K562 (cell line): ENCODE measurements around the gene TBC1D3B. TPM values are rescaled to one million over a fixed set of nuclear protein-coding genes. Genes with fewer than 3 reads are reported as not detected.

Experiments
- ATAC-seq: fragments of 200-7000 bp; cut with Tn5 transposase; 3 replicates; pipeline ENCODE4 v1.9.1; 2020; ENCODE audit warnings: moderate library complexity
- BruUV-seq: library from RNA; stranded (reverse); fragments of 400-500 nt; replicated peaks from 2 replicates; lab custom pipeline; 2021; lab: Mats Ljungman, UMichigan
- CTCF ChIA-PET: fragments of 300-600 bp; formaldehyde crosslinking; extraction: SDS; loops from one replicate; lab custom pipeline; 2021; ENCODE audit warnings: low intra/inter-chr PET ratio; lab: Yijun Ruan, JAX
- POLR2A ChIA-PET: fragments of 300-600, 350-650 bp; sonication (Branson Sonifier 250); formaldehyde crosslinking; extraction: SDS; loops from one replicate; lab custom pipeline; 2021; ENCODE audit warnings: antibody characterized with exemption, inconsistent platforms; lab: Yijun Ruan, JAX
- DNase-seq, 4 experiments: peaks; one replicate each; pipeline versions ENCODE4 v3.0.0 to v3.0.0-alpha.2; 2011 to 2018; ENCODE audit warnings: low spot score in 3 of 4, mixed read lengths in 3 of 4; ENCODE audit errors: extremely low read depth in 1 of 4
- FAIRE-seq: peaks from 2 replicates; lab custom pipeline; 2011; peaks lifted over from hg19 to GRCh38; lab: Jason Lieb, UNC
- H2AFZ ChIP-seq: 2 replicates; pipeline ENCODE4 v1.6.0; 2011; ENCODE audit warnings: low read depth, low read length, control low read depth, inconsistent platforms
- H3K27ac ChIP-seq: fragments of 200-600 bp; 3 replicates; pipeline ENCODE4 v1.8.0; 2011; ENCODE audit warnings: low read depth, mild to moderate bottlenecking, control low read depth, inconsistent platforms, low read length, moderate library complexity, mixed read lengths; ENCODE audit errors: extremely low read depth
- H3K27me3 ChIP-seq, 2 experiments: fragments of 300-600 bp in 1 of 2; 2 replicates in 1 of 2; 3 replicates in 1 of 2; pipeline versions ENCODE4 v1.6.0 to v1.8.0; 2011; ENCODE audit warnings: inconsistent platforms in 2 of 2, low read length in 2 of 2, mild to moderate bottlenecking in 1 of 2, mixed read lengths in 1 of 2, moderate library complexity in 1 of 2; ENCODE audit not compliant: control insufficient read depth in 2 of 2, insufficient read depth in 2 of 2
- H3K36me3 ChIP-seq: fragments of 300-600 bp; 3 replicates; pipeline ENCODE4 v1.8.0; 2011; ENCODE audit warnings: mild to moderate bottlenecking, low read length, inconsistent platforms; ENCODE audit not compliant: control insufficient read depth, insufficient read depth
- H3K4me1 ChIP-seq, 2 experiments: fragments of 200-600 bp in 1 of 2; replicated peaks in 1 of 2; 2 replicates in 1 of 2; 3 replicates in 1 of 2; pipeline versions ENCODE4 v1.5.1 to v1.8.0; 2011; ENCODE audit warnings: inconsistent platforms in 2 of 2, low read length in 2 of 2, mild to moderate bottlenecking in 1 of 2, mixed read lengths in 1 of 2, moderate library complexity in 1 of 2; ENCODE audit not compliant: control insufficient read depth in 2 of 2, insufficient read depth in 2 of 2
- H3K4me2 ChIP-seq: 2 replicates; pipeline ENCODE4 v1.6.1; 2011; ENCODE audit warnings: low read length, control low read depth, inconsistent platforms, mixed read lengths; ENCODE audit not compliant: insufficient read depth
- H3K4me3 ChIP-seq: fragments of 200-600 bp; sonication (generic), shearing (Covaris generic); 2 replicates; pipeline ENCODE4 v1.5.1; 2016; ENCODE audit warnings: control low read depth, inconsistent platforms
- H3K79me2 ChIP-seq: fragments of 200-600 bp; 3 replicates; pipeline ENCODE4 v1.8.0; 2011; ENCODE audit warnings: low read length, inconsistent platforms; ENCODE audit not compliant: control insufficient read depth, insufficient read depth
- H3K9ac ChIP-seq, 2 experiments: 2 replicates each; pipeline versions ENCODE4 v1.6.0 to v1.6.1; 2011; ENCODE audit warnings: low read depth in 2 of 2, low read length in 2 of 2, control low read depth in 1 of 2, inconsistent platforms in 1 of 2, mild to moderate bottlenecking in 1 of 2, mixed read lengths in 1 of 2; ENCODE audit not compliant: insufficient read depth in 1 of 2
- H3K9me1 ChIP-seq: one replicate; pipeline ENCODE4 v1.6.0; 2011; ENCODE audit warnings: inconsistent platforms, mild to moderate bottlenecking, low read length, moderate library complexity; ENCODE audit not compliant: control insufficient read depth, insufficient read depth
- H3K9me3 ChIP-seq: replicated peaks from 2 replicates; pipeline ENCODE4 v1.5.1; 2011; ENCODE audit warnings: low read depth, low read length, inconsistent platforms; ENCODE audit not compliant: control insufficient read depth, insufficient read depth
- H4K20me1 ChIP-seq: replicated peaks from 2 replicates; pipeline ENCODE4 v1.6.1; 2011; ENCODE audit warnings: low read length, inconsistent platforms, mixed read lengths; ENCODE audit not compliant: control insufficient read depth, insufficient read depth
- ATF7 ChIP-seq: fragments of 450-650 bp; IDR thresholded peaks from 2 replicates; pipeline ENCODE4 v1.7.1; 2014; ENCODE audit warnings: mild to moderate bottlenecking, moderate library complexity
- EGR1 ChIP-seq: fragments of 450-650 bp; conservative IDR thresholded peaks from 2 replicates; pipeline ENCODE4 v1.6.1; 2017; ENCODE audit warnings: mild to moderate bottlenecking
- HDAC1 ChIP-seq, 2 experiments: fragments of 450-650 bp; IDR thresholded peaks; 2 replicates each; pipeline ENCODE4 v1.6.1; 2016 to 2017; ENCODE audit warnings: inconsistent platforms in 1 of 2, mild to moderate bottlenecking in 1 of 2, moderate library complexity in 1 of 2
- STAG1 ChIP-seq: sonication (generic); formaldehyde crosslinking; IDR thresholded peaks from 2 replicates; pipeline ENCODE4 v1.5.0; 2020; ENCODE audit warnings: missing genetic modification reagents, borderline replicate concordance
- TCF7L2 ChIP-seq: fragments of 150-350 bp; IDR thresholded peaks from 2 replicates; pipeline ENCODE4 v1.6.1; 2016; ENCODE audit warnings: low read depth, mild to moderate bottlenecking, low read length, moderate library complexity
- WGBS: fragments of 100-300 bp; shearing (Covaris generic); methylation state at CpG from one replicate; pipeline ENCODE4 v1.1.6; 2016; ENCODE audit warnings: low coverage, mixed read lengths; ENCODE audit not compliant: insufficient coverage; ENCODE audit errors: missing lambda C conversion rate; 5-methylcytosine and 5-hydroxymethylcytosine counted together
- in situ Hi-C: fragments of 300-500 bp; cut with MboI; formaldehyde crosslinking; loops from 4 replicates; pipeline ENCODE4 v1.15.0; 2018; ENCODE audit warnings: inconsistent platforms, mixed read lengths
- intact Hi-C: fragments of 100-400 bp; cut with micrococcal nuclease; formaldehyde crosslinking; loops from 2 replicates; pipeline ENCODE4 v1.14.2; 2022
- polyA plus RNA-seq, 8 experiments: library from polyadenylated mRNA; depleted of rRNA in 4 of 8; stranded (reverse) in 5 of 8; unstranded in 3 of 8; fragments of >200 nt; fragmentation: Nextera tagmentation in 2 of 8; fragmentation: Illumina TruSeq in 1 of 8; extraction: Ambion mirVana in 2 of 8; extraction: Trizol in 1 of 8; gene quantifications; 2 replicates each; pipeline versions ENCODE4 v1.2.1 to v1.2.3, GENCODE V29; 2011 to 2014; ENCODE audit warnings: inconsistent platforms in 1 of 8, missing spikeins in 1 of 8
- total RNA-seq, 7 experiments: library from RNA; depleted of rRNA in 6 of 7; stranded (reverse); fragments of >200 nt in 6 of 7; fragmentation: Illumina TruSeq in 2 of 7; extraction: Trizol in 2 of 7; gene quantifications; 2 replicates each; pipeline versions ENCODE4 v1.2.1 to v1.2.3, GENCODE V29; 2011 to 2021; ENCODE audit warnings: low replicate concordance in 1 of 7
- TF ChIP-seq, protein P1 (sequence below): fragments of 450-650 bp; formaldehyde crosslinking; conservative IDR thresholded peaks from 2 replicates; pipeline ENCODE4 v1.4.0; 2022; ENCODE audit warnings: mild to moderate bottlenecking, missing genetic modification characterization
- TF ChIP-seq, protein P2 (sequence below): fragments of 200-600 bp; sonication (generic); IDR thresholded peaks from one replicate; pipeline ENCODE4 v1.6.1; 2012; ENCODE audit warnings: mild to moderate bottlenecking, low read depth, low read length, inconsistent platforms

Gene TBC1D3B
- total and polyA plus RNA-seq, 9 of the 15 experiments (the other 6 are each of a cell fraction or from before 2014, with no cell fraction given) = 0.29 to 0.60 TPM; not detected in 7

DNA sequence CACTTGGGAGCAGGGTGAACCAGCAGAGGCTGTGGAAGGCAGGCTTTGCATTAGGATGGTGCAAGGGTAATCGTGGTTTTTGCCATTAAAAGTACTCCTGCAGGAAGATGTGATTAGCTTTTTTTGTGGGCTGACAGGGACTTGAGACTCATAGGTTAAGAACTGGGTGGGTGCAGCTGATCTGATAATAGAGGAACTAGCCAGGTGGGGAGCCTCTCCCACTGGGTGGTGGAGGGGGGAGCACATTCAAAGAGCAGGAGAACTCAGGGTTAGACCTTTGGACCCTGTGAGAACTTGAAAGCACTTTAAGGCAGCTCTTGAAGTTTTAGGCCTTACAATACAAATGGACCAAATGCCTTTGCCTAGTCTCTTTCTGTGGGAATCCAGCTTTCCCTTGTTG is 40.4 kb downstream of the TBC1D3B start:
- H4K20me1 ChIP-seq = no peaks in the 10 kb centered on the region
- H3K4me2 ChIP-seq = no peak overlapping the region
- no peak overlapping the region for H3K9ac ChIP-seq
- H3K27ac ChIP-seq = no peak overlapping the region
- no peak for FAIRE-seq
- TF ChIP-seq, protein P1, sequence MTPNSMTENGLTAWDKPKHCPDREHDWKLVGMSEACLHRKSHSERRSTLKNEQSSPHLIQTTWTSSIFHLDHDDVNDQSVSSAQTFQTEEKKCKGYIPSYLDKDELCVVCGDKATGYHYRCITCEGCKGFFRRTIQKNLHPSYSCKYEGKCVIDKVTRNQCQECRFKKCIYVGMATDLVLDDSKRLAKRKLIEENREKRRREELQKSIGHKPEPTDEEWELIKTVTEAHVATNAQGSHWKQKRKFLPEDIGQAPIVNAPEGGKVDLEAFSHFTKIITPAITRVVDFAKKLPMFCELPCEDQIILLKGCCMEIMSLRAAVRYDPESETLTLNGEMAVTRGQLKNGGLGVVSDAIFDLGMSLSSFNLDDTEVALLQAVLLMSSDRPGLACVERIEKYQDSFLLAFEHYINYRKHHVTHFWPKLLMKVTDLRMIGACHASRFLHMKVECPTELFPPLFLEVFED (CRISPR knock-in tag) = no peak
- TF ChIP-seq TCF7L2 (no peak), HDAC1 (IDR thresholded peaks at IDR 0.05) (no peak), ATF7 (no peak), STAG1 (CRISPR knock-in tag) (no peak), EGR1 (no peak)
- TF ChIP-seq, protein P2, sequence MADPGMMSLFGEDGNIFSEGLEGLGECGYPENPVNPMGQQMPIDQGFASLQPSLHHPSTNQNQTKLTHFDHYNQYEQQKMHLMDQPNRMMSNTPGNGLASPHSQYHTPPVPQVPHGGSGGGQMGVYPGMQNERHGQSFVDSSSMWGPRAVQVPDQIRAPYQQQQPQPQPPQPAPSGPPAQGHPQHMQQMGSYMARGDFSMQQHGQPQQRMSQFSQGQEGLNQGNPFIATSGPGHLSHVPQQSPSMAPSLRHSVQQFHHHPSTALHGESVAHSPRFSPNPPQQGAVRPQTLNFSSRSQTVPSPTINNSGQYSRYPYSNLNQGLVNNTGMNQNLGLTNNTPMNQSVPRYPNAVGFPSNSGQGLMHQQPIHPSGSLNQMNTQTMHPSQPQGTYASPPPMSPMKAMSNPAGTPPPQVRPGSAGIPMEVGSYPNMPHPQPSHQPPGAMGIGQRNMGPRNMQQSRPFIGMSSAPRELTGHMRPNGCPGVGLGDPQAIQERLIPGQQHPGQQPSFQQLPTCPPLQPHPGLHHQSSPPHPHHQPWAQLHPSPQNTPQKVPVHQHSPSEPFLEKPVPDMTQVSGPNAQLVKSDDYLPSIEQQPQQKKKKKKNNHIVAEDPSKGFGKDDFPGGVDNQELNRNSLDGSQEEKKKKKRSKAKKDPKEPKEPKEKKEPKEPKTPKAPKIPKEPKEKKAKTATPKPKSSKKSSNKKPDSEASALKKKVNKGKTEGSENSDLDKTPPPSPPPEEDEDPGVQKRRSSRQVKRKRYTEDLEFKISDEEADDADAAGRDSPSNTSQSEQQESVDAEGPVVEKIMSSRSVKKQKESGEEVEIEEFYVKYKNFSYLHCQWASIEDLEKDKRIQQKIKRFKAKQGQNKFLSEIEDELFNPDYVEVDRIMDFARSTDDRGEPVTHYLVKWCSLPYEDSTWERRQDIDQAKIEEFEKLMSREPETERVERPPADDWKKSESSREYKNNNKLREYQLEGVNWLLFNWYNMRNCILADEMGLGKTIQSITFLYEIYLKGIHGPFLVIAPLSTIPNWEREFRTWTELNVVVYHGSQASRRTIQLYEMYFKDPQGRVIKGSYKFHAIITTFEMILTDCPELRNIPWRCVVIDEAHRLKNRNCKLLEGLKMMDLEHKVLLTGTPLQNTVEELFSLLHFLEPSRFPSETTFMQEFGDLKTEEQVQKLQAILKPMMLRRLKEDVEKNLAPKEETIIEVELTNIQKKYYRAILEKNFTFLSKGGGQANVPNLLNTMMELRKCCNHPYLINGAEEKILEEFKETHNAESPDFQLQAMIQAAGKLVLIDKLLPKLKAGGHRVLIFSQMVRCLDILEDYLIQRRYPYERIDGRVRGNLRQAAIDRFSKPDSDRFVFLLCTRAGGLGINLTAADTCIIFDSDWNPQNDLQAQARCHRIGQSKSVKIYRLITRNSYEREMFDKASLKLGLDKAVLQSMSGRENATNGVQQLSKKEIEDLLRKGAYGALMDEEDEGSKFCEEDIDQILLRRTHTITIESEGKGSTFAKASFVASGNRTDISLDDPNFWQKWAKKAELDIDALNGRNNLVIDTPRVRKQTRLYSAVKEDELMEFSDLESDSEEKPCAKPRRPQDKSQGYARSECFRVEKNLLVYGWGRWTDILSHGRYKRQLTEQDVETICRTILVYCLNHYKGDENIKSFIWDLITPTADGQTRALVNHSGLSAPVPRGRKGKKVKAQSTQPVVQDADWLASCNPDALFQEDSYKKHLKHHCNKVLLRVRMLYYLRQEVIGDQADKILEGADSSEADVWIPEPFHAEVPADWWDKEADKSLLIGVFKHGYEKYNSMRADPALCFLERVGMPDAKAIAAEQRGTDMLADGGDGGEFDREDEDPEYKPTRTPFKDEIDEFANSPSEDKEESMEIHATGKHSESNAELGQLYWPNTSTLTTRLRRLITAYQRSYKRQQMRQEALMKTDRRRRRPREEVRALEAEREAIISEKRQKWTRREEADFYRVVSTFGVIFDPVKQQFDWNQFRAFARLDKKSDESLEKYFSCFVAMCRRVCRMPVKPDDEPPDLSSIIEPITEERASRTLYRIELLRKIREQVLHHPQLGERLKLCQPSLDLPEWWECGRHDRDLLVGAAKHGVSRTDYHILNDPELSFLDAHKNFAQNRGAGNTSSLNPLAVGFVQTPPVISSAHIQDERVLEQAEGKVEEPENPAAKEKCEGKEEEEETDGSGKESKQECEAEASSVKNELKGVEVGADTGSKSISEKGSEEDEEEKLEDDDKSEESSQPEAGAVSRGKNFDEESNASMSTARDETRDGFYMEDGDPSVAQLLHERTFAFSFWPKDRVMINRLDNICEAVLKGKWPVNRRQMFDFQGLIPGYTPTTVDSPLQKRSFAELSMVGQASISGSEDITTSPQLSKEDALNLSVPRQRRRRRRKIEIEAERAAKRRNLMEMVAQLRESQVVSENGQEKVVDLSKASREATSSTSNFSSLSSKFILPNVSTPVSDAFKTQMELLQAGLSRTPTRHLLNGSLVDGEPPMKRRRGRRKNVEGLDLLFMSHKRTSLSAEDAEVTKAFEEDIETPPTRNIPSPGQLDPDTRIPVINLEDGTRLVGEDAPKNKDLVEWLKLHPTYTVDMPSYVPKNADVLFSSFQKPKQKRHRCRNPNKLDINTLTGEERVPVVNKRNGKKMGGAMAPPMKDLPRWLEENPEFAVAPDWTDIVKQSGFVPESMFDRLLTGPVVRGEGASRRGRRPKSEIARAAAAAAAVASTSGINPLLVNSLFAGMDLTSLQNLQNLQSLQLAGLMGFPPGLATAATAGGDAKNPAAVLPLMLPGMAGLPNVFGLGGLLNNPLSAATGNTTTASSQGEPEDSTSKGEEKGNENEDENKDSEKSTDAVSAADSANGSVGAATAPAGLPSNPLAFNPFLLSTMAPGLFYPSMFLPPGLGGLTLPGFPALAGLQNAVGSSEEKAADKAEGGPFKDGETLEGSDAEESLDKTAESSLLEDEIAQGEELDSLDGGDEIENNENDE = no peak
- intact Hi-C loops = no loop called here
- no peak overlapping the region for H3K4me3 ChIP-seq
- BruUV-seq = no TSS peak
- H2AFZ ChIP-seq = no peak overlapping the region
- H3K27me3 ChIP-seq = no peaks in the 10 kb centered on the region; a peak in 1 of 5 replicates
- H3K9me3 ChIP-seq = no peaks in the 10 kb centered on the region
- 0% methylated on average over 1 of the region's 1 CpG for WGBS
- H3K4me1 ChIP-seq = no peaks in the 10 kb centered on the region
- no peaks in the 10 kb centered on the region for H3K79me2 ChIP-seq
- DNase-seq = no peak
- ChIA-PET POLR2A (interaction anchor here (0.5 to 0.6 kb wide), 2 partner anchors 803 to 1595 kb away, joined by 4 to 5 read pairs; no protein-coding TSS in a partner anchor), CTCF (no interaction called here)
- H3K36me3 ChIP-seq = no peaks in the 10 kb centered on the region
- no peak for ATAC-seq
- in situ Hi-C loops = loop anchor here (5.0 kb wide), 1 partner anchor 164 kb away; no protein-coding TSS in a partner anchor
- H3K9me1 ChIP-seq = no peaks in the 10 kb centered on the region
